Measurements from ENCODE around the gene C22orf31. TPM values are rescaled to one million over a fixed set of nuclear protein-coding genes. Genes with fewer than 3 reads are reported as not detected.
"Not testable (repeated sequence)": the region's sequence is repeated elsewhere in the genome, so short reads cannot be mapped to it uniquely, and the experiment has no call there.

Gene C22orf31
- polyA plus RNA-seq, 1 donor: 2.2 TPM

DNA sequence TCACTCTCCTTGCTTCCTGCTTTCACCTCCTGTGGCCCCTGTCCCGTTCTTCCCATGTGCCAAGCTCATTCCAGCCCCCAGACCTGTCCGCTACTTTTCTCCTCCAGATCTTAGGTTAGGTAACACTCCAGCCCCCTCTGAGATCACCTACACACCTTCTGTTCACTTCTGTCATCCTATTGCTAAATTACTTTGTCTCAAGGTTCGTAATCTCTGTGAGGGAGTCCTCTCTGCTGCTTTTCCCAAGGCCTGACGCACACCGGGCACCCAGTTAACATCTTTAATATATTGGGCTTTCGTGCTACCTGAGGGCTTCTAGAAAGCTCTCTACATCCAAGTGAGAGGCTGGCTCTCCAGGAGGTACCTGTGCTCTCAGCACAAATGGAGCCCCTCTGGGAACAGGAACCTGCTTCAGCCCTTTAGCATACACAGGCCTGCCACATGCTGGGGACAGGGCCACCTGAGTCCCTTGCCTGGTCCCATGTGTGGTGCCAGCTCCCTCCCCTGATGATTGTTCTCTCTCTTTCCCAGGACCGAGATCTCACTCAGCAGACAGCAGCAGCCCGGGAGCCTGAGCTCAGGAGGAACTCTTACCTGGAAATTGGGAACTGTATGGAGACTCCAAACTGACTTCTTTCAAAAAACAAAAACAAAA lies 8.5 kb downstream of the C22orf31 start:
- DNase-seq: no peak

DNA sequence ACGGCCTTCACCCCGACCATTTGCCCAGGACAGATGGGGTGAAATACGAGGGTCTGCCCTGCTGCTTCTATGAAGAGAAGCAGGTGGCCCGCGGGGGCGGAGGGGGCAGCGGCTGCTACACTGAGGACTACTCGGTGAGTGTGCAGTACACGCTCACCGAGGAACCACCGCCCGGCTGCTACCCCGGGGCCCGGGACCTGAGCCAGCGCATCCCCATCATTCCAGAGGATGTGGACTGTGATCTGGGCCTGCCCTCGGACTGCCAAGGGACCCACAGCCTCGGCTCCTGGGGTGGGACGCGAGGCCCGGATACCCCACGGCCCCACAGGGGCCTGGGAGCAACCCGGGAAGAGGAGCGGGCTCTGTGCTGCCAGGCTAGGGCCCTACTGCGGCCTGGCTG lies 11.2 kb downstream of the C22orf31 start:
- DNase-seq: no peak

DNA sequence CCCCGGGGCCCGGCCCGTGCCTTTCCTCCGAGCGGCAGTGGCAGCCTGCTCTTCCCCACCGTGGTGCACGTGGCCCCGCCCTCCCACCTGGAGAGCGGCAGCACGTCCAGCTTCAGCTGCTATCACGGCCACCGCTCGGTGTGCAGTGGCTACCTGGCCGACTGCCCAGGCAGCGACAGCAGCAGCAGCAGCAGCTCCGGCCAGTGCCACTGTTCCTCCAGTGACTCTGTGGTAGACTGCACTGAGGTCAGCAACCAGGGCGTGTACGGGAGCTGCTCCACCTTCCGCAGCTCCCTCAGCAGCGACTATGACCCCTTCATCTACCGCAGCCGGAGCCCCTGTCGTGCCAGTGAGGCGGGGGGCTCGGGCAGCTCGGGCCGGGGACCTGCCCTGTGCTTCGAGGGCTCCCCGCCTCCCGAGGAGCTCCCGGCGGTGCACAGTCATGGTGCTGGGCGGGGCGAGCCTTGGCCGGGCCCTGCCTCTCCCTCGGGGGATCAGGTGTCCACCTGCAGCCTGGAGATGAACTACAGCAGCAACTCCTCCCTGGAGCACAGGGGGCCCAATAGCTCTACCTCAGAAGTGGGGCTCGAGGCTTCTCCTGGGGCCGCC lies 11.9 kb downstream of the C22orf31 start:
- DNase-seq: no peak

DNA sequence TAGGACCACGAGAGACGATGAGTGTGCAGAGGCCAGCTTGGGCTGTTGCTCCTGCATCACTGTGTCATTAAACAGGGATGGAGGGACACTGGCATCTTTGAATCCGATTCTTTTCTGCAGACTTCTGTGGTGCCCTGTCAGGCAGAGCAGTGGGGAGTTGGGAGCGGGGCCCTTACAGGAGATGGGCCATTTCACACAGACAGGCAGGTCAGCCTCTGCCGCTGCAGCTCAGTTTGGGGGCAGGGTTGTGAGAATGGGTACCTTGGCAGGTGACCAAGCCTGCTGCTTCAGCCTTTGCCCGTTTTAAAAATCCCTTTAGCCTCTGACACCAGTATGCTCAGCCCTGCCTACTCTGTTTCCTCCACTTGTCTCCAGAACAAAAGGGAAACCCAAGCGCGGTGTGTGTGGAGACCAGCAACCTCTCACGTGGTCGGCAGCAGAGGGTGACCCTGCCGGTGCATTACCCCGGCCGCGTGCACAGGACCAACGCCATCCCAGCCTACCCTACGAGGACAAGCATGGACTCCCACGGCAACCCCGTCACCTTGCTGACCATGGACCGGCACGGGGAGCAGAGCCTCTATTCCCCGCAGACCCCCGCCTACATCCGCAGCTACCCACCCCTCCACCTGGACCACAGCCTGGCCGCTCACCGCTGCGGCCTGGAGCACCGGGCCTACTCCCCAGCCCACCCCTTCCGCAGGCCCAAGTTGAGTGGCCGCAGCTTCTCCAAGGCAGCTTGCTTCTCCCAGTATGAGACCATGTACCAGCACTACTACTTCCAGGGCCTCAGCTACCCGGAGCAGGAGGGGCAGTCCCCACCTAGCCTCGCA lies 12.6 kb downstream of the C22orf31 start:
- no peak for DNase-seq

DNA sequence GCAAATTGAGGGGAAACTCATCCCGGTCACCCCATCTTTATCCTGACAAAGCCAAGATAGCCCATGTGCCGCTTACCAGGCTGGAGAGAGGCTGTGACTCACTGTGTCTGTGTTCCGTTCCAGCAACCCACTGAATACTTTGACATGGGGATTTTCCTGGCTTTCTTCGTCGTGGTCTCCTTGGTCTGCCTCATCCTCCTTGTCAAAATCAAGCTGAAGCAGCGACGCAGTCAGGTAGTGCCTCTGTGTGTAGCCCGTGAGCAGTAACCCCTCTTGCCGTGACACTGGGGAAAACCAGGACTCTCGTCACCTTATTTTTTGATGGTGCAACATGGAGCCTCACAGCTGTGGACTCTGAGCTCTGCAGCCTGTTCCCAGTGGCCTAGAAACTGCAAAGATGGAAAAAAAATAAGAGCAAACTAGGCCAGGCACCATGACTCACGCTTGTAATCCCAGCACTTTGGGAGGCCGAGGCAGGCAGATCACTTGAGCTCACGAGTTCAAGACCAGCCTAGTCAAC lies 16.9 kb downstream of the C22orf31 start:
- no peak for DNase-seq

DNA sequence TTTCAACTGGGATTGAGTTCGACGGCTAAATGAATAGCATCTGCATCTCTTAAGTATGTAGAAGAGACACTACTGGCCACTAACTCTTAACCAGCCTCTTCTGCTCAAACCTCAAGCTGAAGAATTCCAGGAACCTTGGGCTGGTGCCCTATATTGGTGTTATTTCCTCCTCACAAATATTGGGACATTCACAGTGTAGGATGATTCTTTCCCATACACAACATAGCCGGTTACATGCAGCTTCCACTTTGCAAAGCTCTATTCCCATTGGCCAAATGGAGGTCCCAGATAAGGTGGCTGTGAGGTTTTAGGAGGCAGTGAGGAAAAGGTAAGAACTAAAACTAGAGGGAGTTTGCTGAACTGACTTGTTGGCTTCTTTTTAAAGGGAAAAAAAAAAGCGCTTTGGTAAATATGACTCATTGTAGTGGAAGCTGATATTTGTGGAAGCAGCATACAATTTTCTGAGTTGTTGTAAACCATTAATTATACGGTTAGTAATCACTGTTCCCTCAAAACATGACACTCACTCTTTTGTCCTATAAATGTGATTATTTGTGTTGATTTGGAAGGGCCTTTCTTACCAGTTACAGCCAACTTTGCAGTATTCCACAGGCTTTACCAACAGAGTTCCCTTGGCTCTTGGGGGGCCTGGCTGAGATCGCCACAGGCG lies 17.6 kb downstream of the C22orf31 start:
- no peak for DNase-seq

DNA sequence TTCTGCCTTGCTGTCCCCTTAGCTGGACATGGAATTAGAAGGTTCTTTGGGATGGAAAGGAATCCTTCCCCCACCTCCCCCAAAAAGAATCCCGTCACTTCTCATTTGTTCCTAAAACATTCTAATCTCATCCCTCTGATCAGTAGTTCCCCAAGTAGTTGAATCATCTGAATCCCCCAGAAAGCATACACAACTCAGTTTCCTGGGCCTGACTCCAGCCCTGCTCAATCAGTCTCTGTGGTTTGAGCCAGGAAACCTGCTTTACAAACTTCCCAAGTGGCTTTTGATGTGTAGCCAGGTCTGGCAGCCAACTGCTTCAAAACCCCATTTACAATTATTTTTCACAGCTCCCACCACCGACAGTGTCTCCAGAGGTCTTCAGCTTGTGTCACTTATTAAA lies 20.2 kb downstream of the C22orf31 start:
- DNase-seq: no peak

DNA sequence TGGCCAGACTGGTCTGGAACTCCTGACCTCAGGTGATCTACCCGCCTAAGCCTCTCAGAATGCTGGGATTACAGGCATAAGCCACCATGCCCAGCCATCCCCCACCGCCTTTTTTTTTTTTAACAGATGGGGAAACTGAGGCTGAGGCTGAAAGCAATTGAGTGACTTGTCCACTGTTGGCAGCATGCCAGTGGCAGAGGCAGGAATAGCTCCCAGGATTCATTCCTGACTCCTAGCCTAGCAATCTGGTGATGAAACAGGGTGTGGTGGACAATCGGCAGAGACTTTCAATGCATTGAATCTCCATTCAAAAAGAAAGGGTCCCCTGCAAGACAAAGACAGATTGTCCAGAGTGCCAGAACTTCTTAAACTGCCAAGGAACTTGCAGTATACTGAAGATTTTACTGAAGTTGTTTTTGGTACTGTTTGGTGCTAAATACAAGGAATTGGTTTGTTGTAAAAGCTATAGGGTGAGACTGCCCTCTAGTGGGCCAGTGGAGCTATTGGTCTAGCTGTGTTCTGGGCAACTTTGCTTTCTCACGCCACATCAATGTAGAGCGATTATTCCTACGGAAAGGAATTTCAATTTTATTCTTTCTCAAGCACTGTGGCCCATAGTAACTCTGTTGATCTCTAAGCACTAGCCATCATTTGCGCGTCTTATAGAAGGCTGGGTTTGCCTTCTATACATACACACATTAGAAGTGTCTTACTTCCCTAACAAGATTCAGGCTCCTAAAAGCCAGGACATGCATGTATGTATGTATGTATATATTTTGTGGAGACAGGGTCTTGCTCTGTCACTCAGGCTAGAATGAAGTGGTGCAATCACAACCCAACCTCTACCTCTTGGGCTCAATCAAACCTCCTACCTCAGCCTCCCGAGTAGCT lies 21.0 kb downstream of the C22orf31 start:
- peak; percentile 80 for DNase-seq

DNA sequence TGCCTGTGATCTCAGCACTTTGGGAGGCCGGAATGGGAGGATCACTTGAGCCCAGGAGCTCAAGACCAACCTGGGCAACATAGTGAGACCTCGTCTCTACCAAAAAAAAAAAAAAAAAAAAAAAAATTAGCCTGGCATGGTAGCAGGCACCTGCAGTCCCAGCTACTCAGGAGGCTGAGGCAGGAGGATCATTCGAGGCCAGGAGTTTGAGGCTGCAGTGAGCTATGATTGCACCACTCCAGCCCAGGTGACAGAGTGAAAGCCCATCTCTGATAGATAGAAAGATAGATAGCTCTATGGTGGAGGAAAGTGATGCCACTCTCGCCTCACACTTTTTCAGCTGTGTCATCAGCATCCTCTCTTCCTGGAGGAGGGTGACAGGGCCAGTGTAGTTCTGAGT lies 21.9 kb downstream of the C22orf31 start:
- not testable (repeated sequence) for DNase-seq

DNA sequence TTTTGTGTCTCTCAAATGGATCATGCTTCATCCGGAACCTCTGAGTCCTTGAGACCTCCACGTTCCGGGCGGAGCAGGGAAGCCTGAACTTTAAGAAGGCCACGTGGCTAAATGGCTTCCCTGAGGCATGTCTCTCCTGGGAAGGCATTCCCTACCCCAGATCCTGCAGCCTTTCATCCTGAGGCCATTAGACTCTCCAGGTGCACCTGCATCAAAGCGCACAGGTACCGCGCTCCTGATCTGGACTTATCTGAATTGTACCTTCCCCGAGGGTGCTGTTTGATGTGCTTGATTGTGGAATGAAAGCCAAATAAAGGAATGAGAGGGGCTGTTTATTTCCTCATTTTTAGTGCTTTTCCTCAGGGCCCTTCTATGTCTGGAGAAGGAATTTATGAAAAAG lies 22.5 kb downstream of the C22orf31 start:
- no peak for DNase-seq

DNA sequence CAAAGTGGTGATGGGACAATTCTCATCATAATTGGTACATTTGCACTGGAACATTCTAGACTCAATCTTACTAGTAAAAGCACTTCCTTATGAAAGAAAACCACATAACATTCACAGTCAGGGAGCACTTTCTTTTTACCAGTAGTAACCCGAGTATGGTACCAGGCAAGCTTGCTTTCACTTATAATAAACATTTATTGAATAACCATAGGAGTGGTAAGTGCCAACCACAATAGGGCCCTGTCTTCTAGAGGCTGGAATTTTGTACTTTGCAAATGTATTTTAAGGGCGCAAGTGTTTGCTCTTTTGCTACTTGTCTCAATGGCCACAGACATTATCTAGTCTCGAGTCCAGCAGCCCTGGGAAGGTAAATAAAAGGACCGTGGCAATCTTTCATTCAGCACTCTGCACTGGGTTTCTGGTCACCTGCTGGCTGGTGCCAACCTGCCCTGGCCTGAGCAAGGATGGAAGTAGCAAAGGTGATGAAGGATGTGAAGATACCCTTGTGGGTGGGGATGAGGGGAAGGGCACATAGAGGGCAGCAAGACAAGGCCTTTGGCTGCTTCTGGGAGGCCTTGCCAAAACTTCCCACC lies 24.2 kb downstream of the C22orf31 start:
- no peak for DNase-seq

DNA sequence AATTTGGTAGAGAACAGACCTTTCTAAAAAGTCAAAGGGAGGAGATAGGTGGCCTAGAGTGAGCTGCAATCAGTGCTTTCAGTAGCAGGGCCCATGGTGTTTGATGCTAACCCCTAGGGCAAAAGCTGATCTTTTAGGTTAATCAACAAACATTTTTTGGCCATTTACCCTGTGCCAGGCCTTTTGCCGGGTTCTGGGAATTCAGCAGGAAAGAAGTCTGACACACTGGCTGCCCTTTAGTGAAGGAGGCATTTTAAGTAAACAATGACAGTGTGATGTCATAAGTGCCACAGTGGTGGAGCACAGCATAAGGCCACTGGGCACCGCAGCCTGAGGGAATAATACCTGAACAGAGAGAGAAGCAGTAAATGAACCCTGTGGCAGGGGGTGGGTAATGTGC lies 29.0 kb downstream of the C22orf31 start:
- no peak for DNase-seq

DNA sequence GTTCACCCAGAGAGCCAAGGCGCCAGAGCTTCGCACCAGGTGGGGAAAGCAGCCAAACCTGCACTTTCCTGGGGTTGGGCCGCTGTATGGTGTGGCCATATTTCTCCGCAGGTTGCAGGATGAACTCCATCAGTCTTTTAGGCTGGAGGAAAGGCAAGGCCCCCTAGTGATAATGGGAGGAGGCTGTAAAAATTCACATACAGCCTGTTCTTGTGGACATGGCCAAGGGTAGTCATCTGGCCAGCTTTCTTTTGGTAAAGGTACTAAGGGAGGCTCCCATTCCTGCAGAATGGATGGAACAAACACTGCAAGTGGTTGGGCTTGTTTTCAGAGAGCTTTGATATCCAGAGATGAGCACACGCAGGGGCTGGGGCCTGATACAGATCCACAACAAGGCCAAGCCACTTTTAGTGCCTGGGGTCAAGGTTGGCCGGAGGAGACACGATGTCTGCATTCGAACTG lies 29.6 kb downstream of the C22orf31 start:
- DNase-seq: no peak

DNA sequence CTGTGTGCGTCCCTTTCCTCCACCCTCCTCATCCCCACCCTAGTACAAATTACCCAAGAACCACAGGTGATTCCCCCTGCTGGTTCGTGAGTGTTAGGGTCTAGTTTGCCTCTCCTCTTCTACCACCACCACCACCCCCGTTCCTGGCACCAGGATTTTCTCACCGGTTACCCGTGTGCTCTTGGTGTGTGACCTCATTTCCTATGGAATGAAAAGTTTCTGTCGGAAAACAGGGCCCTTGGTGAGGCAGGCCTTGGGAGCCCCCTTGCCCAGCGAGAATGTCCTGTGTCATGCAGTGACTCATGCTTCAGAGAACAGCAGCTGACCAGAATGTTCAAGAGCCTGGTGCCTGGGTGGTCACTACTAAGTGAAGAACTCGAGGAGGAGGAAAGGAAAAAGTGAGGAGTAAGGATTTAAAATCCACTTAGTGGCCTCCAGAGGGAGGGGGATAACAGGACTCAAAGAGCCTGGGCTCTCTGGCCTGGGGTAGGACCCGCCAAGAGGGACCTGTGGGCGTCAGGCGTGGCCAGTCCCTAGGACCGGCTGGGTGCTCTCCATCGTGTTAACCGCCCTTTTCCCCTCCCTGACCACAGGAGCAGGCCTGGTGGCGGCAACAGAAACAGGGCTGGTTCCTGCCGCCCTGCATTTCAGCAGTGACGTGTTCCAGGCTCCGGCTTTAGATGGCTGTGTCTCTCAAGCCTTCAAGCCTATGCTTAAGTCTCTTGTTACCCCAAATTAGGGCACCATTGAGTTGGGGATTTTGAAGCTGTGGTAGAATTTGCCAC lies 30.2 kb downstream of the C22orf31 start:
- peak; percentile 61 for DNase-seq

DNA sequence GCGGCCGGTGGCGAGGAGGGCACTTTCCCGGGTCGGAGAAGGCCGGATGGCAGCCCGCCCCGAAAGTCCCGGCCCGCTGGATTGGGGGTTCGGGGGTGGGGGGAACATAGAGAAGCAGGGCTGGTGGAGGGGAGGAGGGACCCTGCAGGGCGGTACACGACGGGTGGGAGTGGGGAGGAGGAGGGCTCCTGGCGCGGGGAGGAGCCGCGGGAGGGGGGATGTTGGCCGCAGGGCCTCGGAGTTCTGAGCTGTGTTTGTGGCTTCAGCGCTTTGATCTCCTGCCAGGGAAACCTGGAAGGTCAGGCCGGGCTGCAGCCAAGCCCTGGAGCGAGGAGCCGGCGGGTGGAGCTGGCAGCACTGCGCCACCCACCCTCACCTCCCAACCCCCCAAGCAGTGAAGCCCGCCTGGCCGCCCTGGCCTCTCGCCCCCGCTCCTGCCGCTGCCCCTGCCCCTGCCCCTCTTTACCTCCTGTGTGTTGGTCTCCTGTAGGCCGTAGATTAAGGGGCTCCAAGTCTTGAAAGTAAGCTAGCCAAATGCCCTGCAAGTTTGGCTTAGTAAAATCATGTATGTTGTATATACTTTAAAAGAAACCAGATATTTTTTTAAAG lies 30.9 kb downstream of the C22orf31 start:
- peak; percentile 43 for DNase-seq

DNA sequence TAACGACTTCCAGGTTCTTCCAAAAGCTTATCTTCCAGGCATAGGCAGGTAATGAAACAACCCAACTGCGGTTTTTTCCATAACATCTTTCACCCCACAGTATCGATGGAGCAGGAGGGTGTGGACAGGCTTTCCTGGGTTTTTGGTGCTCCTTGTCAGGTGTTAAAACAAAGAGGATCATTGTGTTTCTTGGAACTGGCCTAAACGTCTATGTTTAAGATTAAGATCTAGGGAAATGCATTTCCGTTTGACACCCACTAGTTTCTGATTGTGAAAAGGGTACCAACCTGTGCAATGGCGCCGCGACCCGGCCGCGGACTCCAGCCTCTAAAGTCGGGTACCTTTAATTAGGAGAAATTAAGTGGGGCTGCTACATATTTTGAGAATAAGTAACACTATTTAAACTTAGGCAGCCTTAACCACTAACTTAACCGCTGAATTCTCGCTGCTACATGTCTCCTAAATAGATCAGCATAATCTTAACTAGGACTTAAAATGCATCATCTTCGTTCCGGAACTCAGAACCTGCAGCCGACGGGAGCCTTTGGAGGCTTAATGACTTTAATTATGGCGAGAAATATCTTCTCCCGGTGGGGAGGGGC lies 31.5 kb downstream of the C22orf31 start:
- no peak for DNase-seq

DNA sequence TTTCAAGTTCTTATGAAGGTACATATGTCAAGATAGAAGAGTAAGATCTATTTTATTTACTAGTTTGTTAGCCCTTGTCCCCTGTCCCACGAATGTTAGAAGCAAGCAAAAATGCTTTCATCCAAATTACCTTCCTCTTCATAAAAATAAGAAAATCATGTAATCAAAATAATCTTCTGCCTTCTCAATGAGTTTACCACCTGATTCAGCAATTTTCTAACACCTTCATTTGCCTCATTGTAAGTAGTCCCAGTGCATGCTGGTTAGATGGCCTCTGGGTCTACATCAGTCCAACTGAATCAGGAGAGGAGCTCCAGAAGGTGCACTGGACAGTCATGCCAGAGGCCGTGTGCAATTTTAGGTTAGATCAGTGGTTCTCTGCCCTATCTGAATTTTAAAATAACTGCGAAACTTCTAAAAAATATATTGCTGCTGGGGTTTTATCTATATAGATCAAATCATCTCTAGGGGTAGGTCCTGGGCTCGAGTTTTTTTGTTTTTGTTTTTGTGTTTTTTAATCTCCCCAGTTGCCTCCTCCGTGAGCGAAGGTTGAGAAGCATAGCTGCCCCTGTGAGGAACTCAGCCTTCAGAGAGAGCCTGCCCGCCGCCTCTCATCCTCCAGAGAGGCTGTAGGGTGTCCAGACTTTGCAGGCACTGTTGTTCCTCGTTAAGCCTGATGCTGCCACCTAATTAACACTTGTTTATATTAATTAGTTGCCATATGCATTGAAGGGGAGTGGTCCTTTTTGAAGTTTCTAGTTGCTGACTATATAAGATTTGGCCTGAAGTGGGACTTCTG lies 32.2 kb downstream of the C22orf31 start:
- no peak for DNase-seq

DNA sequence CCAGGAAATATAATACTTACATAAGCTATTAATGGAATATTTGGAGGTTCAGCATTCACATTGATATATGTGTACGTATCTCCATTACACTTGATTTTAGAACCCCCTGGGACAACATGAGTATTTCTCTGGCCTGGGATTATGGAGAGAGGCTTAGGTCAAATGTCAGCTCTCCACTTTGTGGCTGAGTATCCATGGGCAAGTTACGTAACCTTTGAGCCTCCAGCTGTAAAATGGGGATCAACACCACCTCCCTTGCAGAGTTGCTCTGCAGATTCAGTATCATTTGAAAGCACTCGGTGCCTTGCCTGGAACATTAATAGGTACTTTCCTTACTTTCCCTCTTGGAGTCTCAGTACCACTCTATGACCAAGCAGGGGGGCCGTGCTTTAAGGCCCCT lies 33.2 kb downstream of the C22orf31 start:
- no peak for DNase-seq

DNA sequence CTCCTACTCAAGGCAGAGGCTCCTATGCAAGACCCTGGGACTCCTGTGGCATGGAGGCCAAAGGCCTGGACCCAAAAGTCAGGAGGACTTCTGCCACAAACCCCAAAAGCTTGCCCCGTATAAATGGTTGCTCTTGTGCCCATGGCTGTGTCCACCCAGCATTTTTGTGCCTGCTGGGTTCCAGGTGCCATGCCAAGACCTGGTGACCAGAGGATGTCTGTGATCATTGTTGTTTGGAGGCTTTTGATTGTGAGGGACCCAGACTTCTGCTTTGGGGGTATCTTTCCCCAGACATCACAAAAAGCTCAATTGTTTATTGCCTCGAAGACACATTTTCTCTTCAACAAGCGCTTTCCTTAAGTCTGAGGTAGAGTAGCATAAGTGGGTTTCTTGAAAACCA lies 35.1 kb downstream of the C22orf31 start:
- DNase-seq: no peak

Data from hindlimb muscle (tissue), 1 donor.